ENCODE measurements around the gene ANLN. TPM values are rescaled to one million over a fixed set of nuclear protein-coding genes. Genes with fewer than 3 reads are reported as not detected.
"Not testable (repeated sequence)": the region's sequence is repeated elsewhere in the genome, so short reads cannot be mapped to it uniquely, and the experiment has no call there.

The ANLN gene
- total RNA-seq, 1 donor from 2014 or later = 21.6 TPM

- DNase-seq = no peak
Measured at GRCh38 chr7:36409180-36409579, 19.5 kb downstream of the ANLN start.

GRCh38 chr7:36415144-36415543 lies 25.5 kb downstream of the ANLN start:
- no peak for DNase-seq

DNA sequence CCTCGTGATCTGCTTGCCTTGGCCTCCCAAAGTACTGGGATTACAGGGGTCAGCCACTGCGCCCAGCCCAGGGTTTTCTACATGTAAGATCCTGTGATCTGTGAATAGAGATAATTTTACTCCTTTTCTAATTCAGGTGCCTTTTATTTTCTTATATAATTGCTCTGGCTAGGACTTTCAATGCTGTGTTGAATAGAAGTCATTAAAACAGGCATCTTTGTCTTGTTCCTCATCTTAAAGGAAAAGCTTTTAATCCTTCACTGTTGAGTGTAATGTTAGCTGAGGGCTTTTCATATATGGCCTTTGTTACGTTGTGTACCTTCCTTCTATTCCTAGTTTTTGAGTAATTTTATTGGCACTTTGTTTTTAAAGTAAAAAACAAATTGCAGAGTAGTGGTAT lies 26.6 kb downstream of the ANLN start:
- no peak for DNase-seq

- no peak for DNase-seq
Measured at GRCh38 chr7:36420307-36420706, 30.6 kb downstream of the ANLN start.

DNA sequence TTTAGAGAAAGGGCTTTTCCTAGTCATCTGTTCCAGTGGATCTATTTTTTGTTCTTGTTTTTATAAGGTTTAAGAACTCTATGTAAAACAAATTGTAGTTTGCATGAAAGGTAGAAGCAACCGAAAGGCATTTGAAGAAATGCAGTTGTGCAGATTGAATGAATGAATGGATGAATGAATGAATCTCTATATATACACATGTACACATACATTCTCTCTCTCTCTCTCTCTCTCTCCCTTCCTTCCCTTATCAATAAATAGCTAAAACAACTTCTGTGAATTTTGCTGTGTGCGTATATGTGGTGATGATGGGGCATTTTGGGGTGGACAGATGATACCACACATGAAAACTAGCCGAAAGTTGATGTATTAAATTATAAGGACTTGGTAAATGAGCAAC lies 32.4 kb downstream of the ANLN start:
- DNase-seq = no peak

DNA sequence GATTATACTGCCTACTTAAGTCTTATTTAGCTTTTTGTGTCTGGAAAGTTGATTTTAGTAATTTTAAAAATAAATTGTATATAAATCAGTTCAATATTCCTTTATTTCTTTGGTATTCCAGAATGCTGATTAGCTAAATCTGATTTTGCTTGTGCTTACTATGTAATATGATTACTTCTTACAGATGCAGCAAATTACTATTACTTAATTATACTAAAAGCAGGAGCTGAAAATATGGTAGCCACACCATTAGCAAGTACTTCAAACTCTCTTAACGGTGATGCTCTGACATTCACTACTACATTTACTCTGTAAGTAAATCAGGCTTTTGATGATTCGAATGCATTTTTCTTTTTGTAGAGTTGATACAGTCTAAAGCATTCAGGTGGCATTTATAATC lies 34.0 kb downstream of the ANLN start:
- DNase-seq = no peak

- no peak for DNase-seq
Measured at GRCh38 chr7:36430186-36430585, 40.5 kb downstream of the ANLN start.

DNA sequence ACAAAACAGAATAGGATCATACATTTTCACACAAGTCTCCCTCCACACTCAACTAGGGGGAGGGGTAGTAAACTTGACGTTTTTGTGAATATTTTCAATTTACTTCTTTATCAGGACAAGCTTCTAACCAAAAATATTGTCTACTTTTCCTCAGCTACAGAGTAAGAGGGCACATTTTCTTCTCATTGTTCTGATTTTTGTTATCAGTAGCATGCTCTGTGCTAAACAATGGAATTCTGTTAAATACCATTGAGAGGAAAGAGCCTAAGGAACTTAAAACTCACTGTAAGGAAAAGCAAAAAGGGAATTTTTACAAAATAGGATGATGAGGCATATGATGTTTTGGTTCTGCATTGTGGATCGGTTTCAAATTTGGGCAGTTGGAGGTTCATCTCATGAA lies 41.2 kb downstream of the ANLN start:
- peak; percentile 33 for DNase-seq

- DNase-seq = no peak
Measured at GRCh38 chr7:36438211-36438610, 48.5 kb downstream of the ANLN start.

- no peak for DNase-seq
Measured at GRCh38 chr7:36439624-36440023, 50.0 kb downstream of the ANLN start.

DNA sequence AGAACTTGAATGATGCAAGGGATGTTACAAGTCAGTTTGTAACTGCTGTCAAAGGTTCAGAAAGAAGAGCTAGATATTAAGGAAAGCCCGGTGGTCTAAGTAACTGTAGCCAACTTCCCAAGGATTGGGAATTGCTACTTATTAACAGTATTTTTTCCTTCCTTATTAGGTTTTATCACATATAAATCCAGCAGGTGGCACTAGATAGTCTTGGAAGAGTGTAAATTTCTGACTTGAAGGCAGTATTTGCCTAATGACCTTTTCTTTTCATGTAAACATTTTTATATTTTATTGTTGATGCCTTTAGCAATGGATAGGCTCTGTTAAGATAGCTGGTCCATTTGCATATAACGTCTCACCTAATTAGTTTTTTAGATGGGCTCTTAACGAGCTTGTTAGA lies 51.2 kb downstream of the ANLN start:
- peak; percentile 56 for DNase-seq

DNA sequence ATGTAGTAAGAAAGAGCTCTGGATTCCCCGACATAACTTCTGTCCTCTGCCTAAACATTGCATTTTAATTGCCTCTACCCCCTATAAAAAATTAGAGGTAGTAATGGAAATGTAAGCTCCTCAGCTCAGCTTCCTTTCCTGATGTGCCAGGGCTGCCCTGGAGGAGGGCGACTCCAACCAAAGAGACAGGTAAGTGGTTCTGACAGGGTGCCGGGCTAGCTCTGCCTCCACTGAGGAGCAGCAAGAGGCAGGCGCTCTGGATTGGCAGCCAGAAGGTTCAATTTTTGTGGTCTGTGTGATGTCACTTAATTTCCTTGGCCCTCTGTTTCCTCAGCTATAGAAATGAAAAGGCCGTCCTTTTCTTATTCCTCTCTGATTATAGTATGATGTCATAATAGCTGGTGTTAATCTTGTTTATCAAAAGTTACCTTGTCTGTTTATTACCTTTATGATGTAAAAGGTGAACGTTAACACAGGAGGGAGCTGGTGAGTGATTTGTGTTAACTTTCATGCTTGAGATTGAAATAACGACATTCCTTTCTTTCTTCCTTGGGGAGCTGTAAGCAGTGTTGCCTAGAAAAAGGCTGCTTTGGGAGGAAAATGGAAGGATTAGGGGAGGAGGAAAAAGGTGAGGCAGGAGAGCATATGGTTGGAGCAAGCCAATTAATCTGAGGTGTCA lies 51.8 kb downstream of the ANLN start:
- no peak for DNase-seq

- DNase-seq = peak; percentile 9
Measured at GRCh38 chr7:36448781-36449379, 59.2 kb downstream of the ANLN start.

DNA sequence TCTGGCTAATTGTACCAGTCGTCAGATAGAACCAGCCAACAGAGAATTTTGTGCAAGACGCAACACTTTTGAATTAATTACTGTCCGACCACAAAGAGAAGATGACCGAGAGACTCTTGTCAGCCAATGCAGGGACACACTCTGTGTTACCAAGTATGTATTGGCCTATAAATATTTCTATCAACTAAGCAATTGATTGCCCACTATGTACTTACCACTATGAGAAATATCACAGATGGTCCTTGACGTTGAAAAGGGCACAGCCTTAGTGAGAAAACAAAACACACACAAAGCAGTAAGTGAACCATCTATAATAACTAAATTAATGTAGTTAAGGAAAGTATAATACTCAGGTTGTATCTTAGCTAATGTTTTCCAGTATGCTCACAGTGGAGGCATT lies 60.0 kb downstream of the ANLN start:
- DNase-seq = no peak

GRCh38 chr7:36453769-36454168 lies 64.1 kb downstream of the ANLN start:
- no peak for DNase-seq

GRCh38 chr7:36455646-36456045 lies 66.0 kb downstream of the ANLN start:
- no peak for DNase-seq

DNA sequence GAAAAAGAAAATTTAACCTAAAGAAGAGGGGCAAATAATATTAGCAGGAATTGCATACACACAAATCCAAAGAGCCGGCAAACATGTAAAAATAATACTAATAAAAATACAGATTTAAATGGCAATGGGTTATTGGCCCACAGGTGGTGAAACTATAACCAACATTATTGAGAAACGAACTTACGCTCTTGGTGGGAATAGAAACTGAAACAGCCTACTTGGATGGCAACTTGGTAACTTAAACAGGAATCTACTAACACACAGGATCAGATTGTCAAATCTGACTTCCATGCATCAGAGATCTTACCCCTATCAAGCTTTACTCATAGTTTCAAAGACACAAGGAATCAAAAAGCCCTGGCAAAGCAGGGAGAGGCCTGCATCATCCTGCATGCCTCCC lies 66.5 kb downstream of the ANLN start:
- DNase-seq = no peak

DNA sequence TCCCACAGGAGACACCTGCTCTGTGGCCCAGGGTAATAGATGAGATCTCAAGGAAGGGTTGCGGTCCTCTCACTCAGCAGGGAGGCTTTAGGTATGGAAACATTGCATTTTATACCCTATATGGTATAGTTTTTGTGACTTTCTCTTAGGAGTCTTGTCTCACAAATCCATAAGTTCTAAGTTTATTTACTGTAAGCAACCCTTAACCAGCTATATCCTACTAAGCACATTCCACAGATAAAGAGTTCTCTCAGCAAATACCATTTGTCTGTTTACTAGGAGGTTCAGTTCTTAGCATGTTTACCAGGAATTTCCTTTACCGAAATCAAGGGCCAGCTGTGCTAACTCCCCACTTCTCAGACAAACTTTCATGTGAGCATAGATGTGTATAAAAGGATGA lies 66.9 kb downstream of the ANLN start:
- DNase-seq = no peak

GRCh38 chr7:36459236-36459960 lies 69.7 kb downstream of the ANLN start:
- no peak for DNase-seq

DNA sequence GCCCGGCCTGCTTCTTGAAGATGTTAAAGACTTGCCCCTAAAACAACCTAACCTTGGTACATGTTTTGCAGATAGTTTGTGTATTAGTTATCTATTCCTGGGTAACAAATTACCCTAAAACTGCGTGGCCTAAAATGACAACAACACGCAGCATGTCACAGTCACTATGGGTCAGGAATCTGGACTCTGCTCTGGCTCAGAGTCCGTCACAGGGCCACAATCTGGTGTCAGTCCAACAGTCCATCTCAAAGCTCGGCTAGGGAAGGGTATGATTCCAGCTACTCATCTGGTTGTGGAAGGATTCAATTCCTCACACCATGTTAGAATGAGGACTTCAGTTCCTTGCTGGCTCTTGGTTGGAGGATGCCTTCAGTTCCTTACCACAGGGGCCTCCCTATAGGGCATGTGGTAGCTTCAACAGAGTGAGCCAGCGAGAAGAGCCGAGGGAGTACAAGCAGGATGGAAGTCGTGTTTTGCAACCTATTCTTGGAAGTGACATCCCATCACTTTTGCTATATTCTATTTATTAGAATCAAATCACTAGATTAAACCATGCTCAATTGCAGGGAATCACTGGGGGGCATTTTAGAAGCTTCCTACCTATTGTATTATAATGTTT lies 71.3 kb downstream of the ANLN start:
- no peak for DNase-seq

DNA sequence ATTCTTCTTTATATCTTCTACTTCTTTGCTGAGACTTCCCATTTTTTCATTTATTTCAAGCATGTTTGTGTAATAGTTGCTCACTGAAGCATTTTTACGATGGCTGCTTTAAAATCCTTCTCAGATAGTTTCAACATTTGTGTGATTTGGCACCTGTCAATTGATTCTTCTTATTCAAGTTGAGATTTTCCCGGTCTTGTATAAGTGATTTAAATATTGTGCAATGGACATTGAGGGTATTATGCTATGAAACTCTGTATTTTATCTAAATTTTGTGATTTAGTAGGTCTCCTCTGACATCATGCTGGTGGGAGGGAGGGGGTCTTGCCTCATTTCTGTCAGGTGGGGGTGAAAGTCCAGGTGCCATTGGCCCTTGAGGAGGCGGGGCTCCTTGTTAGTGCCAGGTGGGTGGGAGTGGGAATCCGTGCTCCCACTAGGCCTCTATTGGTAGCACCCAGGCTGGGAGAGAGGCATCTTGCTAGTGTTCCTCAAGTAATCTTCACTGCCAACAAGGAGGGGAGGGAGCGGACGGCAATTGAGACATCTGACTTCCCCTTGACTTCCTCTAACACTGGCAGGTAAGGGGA lies 73.0 kb downstream of the ANLN start:
- DNase-seq = no peak

GRCh38 chr7:36464271-36464670 lies 74.6 kb downstream of the ANLN start:
- DNase-seq = no peak

- DNase-seq = not testable (repeated sequence)
Measured at GRCh38 chr7:36466001-36466400, 76.3 kb downstream of the ANLN start.
